NCI-H226 (cell line): ENCODE results near the gene NXN.
A peak's percentile ranks its signal among the peaks of the same experiment; 100 is the strongest.
"Not testable (repeated sequence)": the region's sequence is repeated elsewhere in the genome, so short reads cannot be mapped to it uniquely, and the experiment has no call there.

Experiments used
- DNase-seq: peaks from one replicate; pipeline ENCODE4 v3.0.0-alpha.2; 2015

NXN gene

GRCh38 chr17:1005361-1005946 lies 25.9 kb upstream of the NXN start:
- no peak for DNase-seq

GRCh38 chr17:1004769-1005295 lies 25.3 kb upstream of the NXN start:
- no peak for DNase-seq

GRCh38 chr17:1003972-1004768 lies 24.6 kb upstream of the NXN start:
- DNase-seq = no peak

GRCh38 chr17:1003633-1003971 lies 24.0 kb upstream of the NXN start:
- no peak for DNase-seq

- no peak for DNase-seq
These were observed 23.4 kb upstream of the NXN start for GRCh38 chr17:1002771-1003555.

- DNase-seq = no peak
These were observed 22.8 kb upstream of the NXN start for GRCh38 chr17:1002412-1002753.

GRCh38 chr17:1001640-1002411 lies 22.2 kb upstream of the NXN start:
- no peak for DNase-seq

GRCh38 chr17:1000597-1001461 lies 21.3 kb upstream of the NXN start:
- peak; percentile 61 for DNase-seq

- no peak for DNase-seq
These were observed 18.5 kb upstream of the NXN start for GRCh38 chr17:998111-998510.

- DNase-seq = peak; percentile 96
These were observed 17.2 kb upstream of the NXN start, which contains the start of gene TIMM22 for GRCh38 chr17:996554-997344. TIMM22 (plus strand) TSS chr17:997129; CDS start chr17:997143, 14 bp downstream.

GRCh38 chr17:995324-995723 lies 15.7 kb upstream of the NXN start:
- not testable (repeated sequence) for DNase-seq

- DNase-seq = no peak
These were observed 13.4 kb upstream of the NXN start for GRCh38 chr17:992933-993332.

GRCh38 chr17:988561-988960 lies 9.0 kb upstream of the NXN start:
- no peak for DNase-seq

GRCh38 chr17:987931-988330 lies 8.4 kb upstream of the NXN start:
- DNase-seq = no peak

- DNase-seq = no peak
These were observed 6.8 kb upstream of the NXN start for GRCh38 chr17:986322-986929.

- no peak for DNase-seq
These were observed 4.3 kb upstream of the NXN start for GRCh38 chr17:983921-984320.

GRCh38 chr17:981292-981658 lies 1.7 kb upstream of the NXN start:
- DNase-seq = no peak

GRCh38 chr17:980406-981291 lies 1.1 kb upstream of the NXN start:
- DNase-seq = peak; percentile 71

GRCh38 chr17:979212-979538 lies 401 bp downstream of the NXN start:
- DNase-seq = no peak
